ENCODE results near the gene PSG5.
A peak's percentile ranks its signal among the peaks of the same experiment; 100 is the strongest.
"Not testable (repeated sequence)": the region's sequence is repeated elsewhere in the genome, so short reads cannot be mapped to it uniquely, and the experiment has no call there.

The PSG5 gene

GRCh38 chr19:43181869-43182771, 4.2 kb downstream of the PSG5 start:
- peak; percentile 16 for DNase-seq (ENCODE audit: low spot score)

- not testable (repeated sequence) for DNase-seq (ENCODE audit: low spot score)
Observed at GRCh38 chr19:43179569-43180147, 6.7 kb downstream of the PSG5 start.

- DNase-seq (ENCODE audit: low spot score): not testable (repeated sequence)
Observed at GRCh38 chr19:43178577-43178976, 7.8 kb downstream of the PSG5 start.

- not testable (repeated sequence) for DNase-seq (ENCODE audit: low spot score)
Observed at GRCh38 chr19:43165906-43166305, 20.4 kb downstream of the PSG5 start.

- DNase-seq (ENCODE audit: low spot score): not testable (repeated sequence)
Observed at GRCh38 chr19:43163135-43163534, 23.2 kb downstream of the PSG5 start.

- not testable (repeated sequence) for DNase-seq (ENCODE audit: low spot score)
Observed at GRCh38 chr19:43162261-43162660, 24.1 kb downstream of the PSG5 start.

- no peak for DNase-seq (ENCODE audit: low spot score)
Observed at GRCh38 chr19:43152214-43152613, 34.1 kb downstream of the PSG5 start.

GRCh38 chr19:43149788-43150187, 36.5 kb downstream of the PSG5 start:
- not testable (repeated sequence) for DNase-seq (ENCODE audit: low spot score)

GRCh38 chr19:43148233-43148632, 38.1 kb downstream of the PSG5 start:
- no peak for DNase-seq (ENCODE audit: low spot score)

GRCh38 chr19:43141763-43142162, 44.6 kb downstream of the PSG5 start:
- not testable (repeated sequence) for DNase-seq (ENCODE audit: low spot score)

GRCh38 chr19:43132696-43133095, 53.6 kb downstream of the PSG5 start:
- no peak for DNase-seq (ENCODE audit: low spot score)

- not testable (repeated sequence) for DNase-seq (ENCODE audit: low spot score)
Observed at GRCh38 chr19:43131281-43131842, 55.0 kb downstream of the PSG5 start.

- DNase-seq (ENCODE audit: low spot score): not testable (repeated sequence)
Observed at GRCh38 chr19:43129197-43129596, 57.1 kb downstream of the PSG5 start.

- DNase-seq (ENCODE audit: low spot score): not testable (repeated sequence)
Observed at GRCh38 chr19:43127336-43127735, 59.0 kb downstream of the PSG5 start.

- DNase-seq (ENCODE audit: low spot score): no peak
Observed at GRCh38 chr19:43126720-43127119, 59.6 kb downstream of the PSG5 start.

- DNase-seq (ENCODE audit: low spot score): no peak
Observed at GRCh38 chr19:43124360-43124759, 62.0 kb downstream of the PSG5 start.

- DNase-seq (ENCODE audit: low spot score): peak; percentile 30
Observed at GRCh38 chr19:43120433-43121026, 65.8 kb downstream of the PSG5 start.

- not testable (repeated sequence) for DNase-seq (ENCODE audit: low spot score)
Observed at GRCh38 chr19:43119526-43119925, 66.8 kb downstream of the PSG5 start.

Data from COLO829 (cell line).